Measurements from ENCODE around the gene C16orf46.

- TF ChIP-seq SUZ12 (IDR thresholded peaks at IDR 0.05; ENCODE audit: extremely low read depth, insufficient read depth, insufficient read length) (no peak), YY1 (IDR thresholded peaks at IDR 0.05; ENCODE audit: insufficient read depth, insufficient read length) (no peak)
Measured at GRCh38 chr16:81041696-81042095, 35.3 kb downstream of the C16orf46 start.

Data from NT2/D1 (cell line).